HCT116 (cell line): Measurements from ENCODE around the gene C16orf95. TPM values are rescaled to one million over a fixed set of nuclear protein-coding genes. Genes with fewer than 3 reads are reported as not detected.

Source experiments
- ATAC-seq: fragments of 200-7000 bp; cut with Tn5 transposase; 2 replicates; pipeline ENCODE4 v1.9.1; 2020; ENCODE audit warnings: mild to moderate bottlenecking, moderate library complexity
- BruUV-seq: library from RNA; stranded (reverse); fragments of 400-500 nt; replicated peaks from 2 replicates; lab custom pipeline; 2021; lab: Mats Ljungman, UMichigan
- CTCF ChIA-PET: fragments of 300-600 bp; sonication (Branson Sonifier 250); formaldehyde crosslinking; loops from one replicate; lab custom pipeline; 2021; ENCODE audit warnings: antibody characterized with exemption; lab: Charles Lee
- POLR2A ChIA-PET: fragments of 300-600, 350-600 bp; sonication (Branson Sonifier 250); formaldehyde crosslinking; loops from one replicate; lab custom pipeline; 2021; ENCODE audit warnings: antibody characterized with exemption; lab: Charles Lee
- RAD21 ChIA-PET, 2 experiments: fragments of 300-600 bp; sonication (Branson Sonifier 250); formaldehyde crosslinking; loops; one replicate each; lab custom pipeline; 2023; ENCODE audit warnings: low total read pairs in 2 of 2; ENCODE audit not compliant: uncharacterized antibody in 2 of 2, unreplicated experiment in 2 of 2, low non-redundant PET in 1 of 2; lab: Charles Lee
- DNase-seq: peaks from one replicate; pipeline ENCODE4 v3.0.0-alpha.2; 2010; ENCODE audit warnings: low read depth, low spot score
- H2AFZ ChIP-seq: fragments of 200-600 bp; shearing (Covaris generic), sonication (generic); 2 replicates; pipeline ENCODE4 v1.6.1; 2017; ENCODE audit warnings: low read depth, mixed run types, mixed read lengths, antibody characterized with exemption, low read length; ENCODE audit not compliant: poor library complexity, severe bottlenecking
- H3K27ac ChIP-seq: 2 replicates; pipeline ENCODE4 v1.5.1; 2012; ENCODE audit warnings: low read depth, low read length
- H3K27me3 ChIP-seq: fragments of 200-600 bp; sonication (generic); 2 replicates; pipeline ENCODE4 v1.6.1; 2016; ENCODE audit warnings: mixed run types, low read length, mixed read lengths; ENCODE audit not compliant: insufficient read depth
- H3K36me3 ChIP-seq, 2 experiments: fragments of 200-500 bp in 1 of 2; fragments of 200-600 bp in 1 of 2; sonication (Bioruptor generic) in 1 of 2; sonication (generic) in 1 of 2; 2 replicates each; pipeline versions ENCODE4 v1.5.1 to v1.6.1; 2014 to 2016; ENCODE audit warnings: low read length in 2 of 2, inconsistent platforms in 1 of 2, mixed read lengths in 1 of 2, mixed run types in 1 of 2; ENCODE audit not compliant: insufficient read depth in 2 of 2, control insufficient read depth in 1 of 2
- H3K4me1 ChIP-seq, 2 experiments: fragments of 200-600 bp in 1 of 2; sonication (generic) in 1 of 2; 2 replicates each; pipeline versions ENCODE4 v1.5.1 to v1.6.1; 2012 to 2017; ENCODE audit warnings: low read length in 2 of 2, inconsistent platforms in 1 of 2, mild to moderate bottlenecking in 1 of 2, mixed read lengths in 1 of 2, mixed run types in 1 of 2, moderate library complexity in 1 of 2; ENCODE audit not compliant: insufficient read depth in 2 of 2, control insufficient read depth in 1 of 2
- H3K4me2 ChIP-seq: fragments of 200-600 bp; sonication (generic); 2 replicates; pipeline ENCODE4 v1.6.1; 2017; ENCODE audit warnings: mixed run types, low read length, mixed read lengths
- H3K4me3 ChIP-seq, 2 experiments: fragments of 200-600 bp in 1 of 2; sonication (generic) in 1 of 2; replicated peaks in 1 of 2; 2 replicates each; pipeline ENCODE4 v1.5.1; 2011 to 2016; ENCODE audit warnings: low read length in 2 of 2, control low read depth in 1 of 2, low read depth in 1 of 2, mild to moderate bottlenecking in 1 of 2, mixed read lengths in 1 of 2, mixed run types in 1 of 2
- H3K79me2 ChIP-seq: fragments of 200-600 bp; sonication (generic); 2 replicates; pipeline ENCODE4 v1.6.1; 2017; ENCODE audit warnings: mild to moderate bottlenecking, mixed run types, low read length, moderate library complexity, mixed read lengths; ENCODE audit not compliant: insufficient read depth
- H3K9ac ChIP-seq: fragments of 200-600 bp; sonication (generic); 2 replicates; pipeline ENCODE4 v1.6.1; 2016; ENCODE audit warnings: low read length, mixed read lengths
- H3K9me2 ChIP-seq: fragments of 200-600 bp; sonication (generic), shearing (Covaris generic); 2 replicates; pipeline ENCODE4 v1.6.1; 2017; ENCODE audit warnings: mixed run types, mild to moderate bottlenecking, moderate library complexity; ENCODE audit not compliant: insufficient read depth
- H3K9me3 ChIP-seq, 2 experiments: fragments of 200-500 bp in 1 of 2; fragments of 200-600 bp in 1 of 2; sonication (Bioruptor generic) in 1 of 2; sonication (generic) in 1 of 2; 2 replicates each; pipeline ENCODE4 v1.6.1; 2014 to 2017; ENCODE audit warnings: low read length in 2 of 2, mixed read lengths in 2 of 2, inconsistent platforms in 1 of 2, low read depth in 1 of 2, mild to moderate bottlenecking in 1 of 2, mixed run types in 1 of 2, moderate library complexity in 1 of 2; ENCODE audit not compliant: control insufficient read depth in 1 of 2, insufficient read depth in 1 of 2
- H4K20me1 ChIP-seq: fragments of 200-600 bp; sonication (generic), shearing (Covaris generic); 2 replicates; pipeline ENCODE4 v1.6.1; 2017; ENCODE audit warnings: mixed run types, mild to moderate bottlenecking, moderate library complexity; ENCODE audit not compliant: insufficient read depth
- POLR2A ChIP-seq: IDR thresholded peaks from 2 replicates; pipeline ENCODE4 v1.7.0; 2011; ENCODE audit warnings: borderline replicate concordance; ENCODE audit not compliant: insufficient read depth, insufficient read length; ENCODE audit errors: extremely low read depth
- SIN3A ChIP-seq: IDR thresholded peaks from 2 replicates; pipeline ENCODE4 v1.6.1; 2012; ENCODE audit warnings: low read depth
- SRF ChIP-seq: IDR thresholded peaks from 2 replicates; pipeline ENCODE4 v1.6.1; 2012; ENCODE audit warnings: low read depth
- intact Hi-C: fragments of 100-400 bp; cut with micrococcal nuclease; formaldehyde crosslinking; loops from 2 replicates; pipeline ENCODE4 v1.10.0; 2022
- total RNA-seq: library from RNA; stranded (reverse); gene quantifications from one replicate; pipeline ENCODE4 v1.2.1, GENCODE V29; 2021; ENCODE audit not compliant: unreplicated experiment
- TF ChIP-seq, protein P1 (sequence below): IDR thresholded peaks from 2 replicates; pipeline ENCODE4 v1.6.1; 2012; ENCODE audit warnings: low read depth
- TF ChIP-seq, protein P2 (sequence below): IDR thresholded peaks from 2 replicates; pipeline ENCODE4 v1.6.1; 2012
- TF ChIP-seq, protein P3 (sequence below): IDR thresholded peaks from 2 replicates; pipeline ENCODE4 v1.6.1; 2012

Gene C16orf95
- total RNA-seq, 1 experiment from 2014 or later, result 12.2 TPM

DNA sequence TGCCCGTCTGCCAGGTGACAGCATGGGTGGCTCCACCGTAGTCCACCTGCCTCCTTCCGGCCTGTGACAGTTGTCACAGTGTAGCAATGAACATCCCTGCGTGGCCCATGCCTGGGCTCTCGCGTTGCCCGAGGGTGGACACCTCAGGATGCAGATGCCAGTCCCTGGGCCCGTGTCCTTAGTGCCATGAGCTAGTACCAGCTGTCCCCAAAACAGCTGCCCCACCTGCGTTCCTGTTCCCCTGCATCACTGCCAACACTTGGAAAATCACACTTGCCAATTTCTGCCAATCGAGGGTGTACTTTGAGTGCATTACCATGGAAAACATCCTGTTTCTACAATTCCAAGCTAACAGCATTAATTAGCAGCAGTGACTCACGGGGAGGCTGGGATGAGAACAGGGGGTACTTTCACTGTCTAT lies 9.0 kb upstream of the C16orf95 start:
- POLR2A ChIA-PET, result no interaction called here
- BruUV-seq, result no TSS peak
- Histone ChIP-seq H3K4me3 (no peak overlapping the region), H3K27me3 (no peaks in the 10 kb centered on the region), H3K9ac (no peak overlapping the region), H3K4me1 (peaks cover 0 to 5% of the 10 kb centered on the region in 2 experiments; a peak in 2 of 4 replicates), H3K9me2 (no peaks in the 10 kb centered on the region), H3K4me2 (no peak overlapping the region), H3K36me3 (peaks cover 14% of the 10 kb centered on the region in 2 experiments; a peak in 2 of 4 replicates), H4K20me1 (peaks cover 6% of the 10 kb centered on the region; the same call in 1 of the 2 replicates), H3K9me3 (no peaks in the 10 kb centered on the region), H2AFZ (no peak overlapping the region), H3K27ac (no peak overlapping the region), H3K79me2 (peaks cover 3% of the 10 kb centered on the region; the same call in 1 of the 2 replicates)
- no peak for DNase-seq
- RAD21 ChIA-PET, result no interaction called here
- intact Hi-C loops, result no loop called here
- CTCF ChIA-PET, result no interaction called here
- TF ChIP-seq, protein P1, sequence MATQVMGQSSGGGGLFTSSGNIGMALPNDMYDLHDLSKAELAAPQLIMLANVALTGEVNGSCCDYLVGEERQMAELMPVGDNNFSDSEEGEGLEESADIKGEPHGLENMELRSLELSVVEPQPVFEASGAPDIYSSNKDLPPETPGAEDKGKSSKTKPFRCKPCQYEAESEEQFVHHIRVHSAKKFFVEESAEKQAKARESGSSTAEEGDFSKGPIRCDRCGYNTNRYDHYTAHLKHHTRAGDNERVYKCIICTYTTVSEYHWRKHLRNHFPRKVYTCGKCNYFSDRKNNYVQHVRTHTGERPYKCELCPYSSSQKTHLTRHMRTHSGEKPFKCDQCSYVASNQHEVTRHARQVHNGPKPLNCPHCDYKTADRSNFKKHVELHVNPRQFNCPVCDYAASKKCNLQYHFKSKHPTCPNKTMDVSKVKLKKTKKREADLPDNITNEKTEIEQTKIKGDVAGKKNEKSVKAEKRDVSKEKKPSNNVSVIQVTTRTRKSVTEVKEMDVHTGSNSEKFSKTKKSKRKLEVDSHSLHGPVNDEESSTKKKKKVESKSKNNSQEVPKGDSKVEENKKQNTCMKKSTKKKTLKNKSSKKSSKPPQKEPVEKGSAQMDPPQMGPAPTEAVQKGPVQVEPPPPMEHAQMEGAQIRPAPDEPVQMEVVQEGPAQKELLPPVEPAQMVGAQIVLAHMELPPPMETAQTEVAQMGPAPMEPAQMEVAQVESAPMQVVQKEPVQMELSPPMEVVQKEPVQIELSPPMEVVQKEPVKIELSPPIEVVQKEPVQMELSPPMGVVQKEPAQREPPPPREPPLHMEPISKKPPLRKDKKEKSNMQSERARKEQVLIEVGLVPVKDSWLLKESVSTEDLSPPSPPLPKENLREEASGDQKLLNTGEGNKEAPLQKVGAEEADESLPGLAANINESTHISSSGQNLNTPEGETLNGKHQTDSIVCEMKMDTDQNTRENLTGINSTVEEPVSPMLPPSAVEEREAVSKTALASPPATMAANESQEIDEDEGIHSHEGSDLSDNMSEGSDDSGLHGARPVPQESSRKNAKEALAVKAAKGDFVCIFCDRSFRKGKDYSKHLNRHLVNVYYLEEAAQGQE, result no peak
- TF ChIP-seq, protein P2, sequence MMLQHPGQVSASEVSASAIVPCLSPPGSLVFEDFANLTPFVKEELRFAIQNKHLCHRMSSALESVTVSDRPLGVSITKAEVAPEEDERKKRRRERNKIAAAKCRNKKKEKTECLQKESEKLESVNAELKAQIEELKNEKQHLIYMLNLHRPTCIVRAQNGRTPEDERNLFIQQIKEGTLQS, result no peak
- TF ChIP-seq SIN3A (no peak), POLR2A (no peak), SRF (no peak)
- TF ChIP-seq, protein P3, sequence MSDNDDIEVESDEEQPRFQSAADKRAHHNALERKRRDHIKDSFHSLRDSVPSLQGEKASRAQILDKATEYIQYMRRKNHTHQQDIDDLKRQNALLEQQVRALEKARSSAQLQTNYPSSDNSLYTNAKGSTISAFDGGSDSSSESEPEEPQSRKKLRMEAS, result no peak
- ATAC-seq, result no peak
